ENCODE data around the gene MB21D2.

GRCh38 chr3:192747746-192748145, 169.9 kb downstream of the MB21D2 start:
- TF ChIP-seq EZH2 (IDR thresholded peaks at IDR 0.05; ENCODE audit: low read length, unreplicated experiment): no peak
- no peak for TF ChIP-seq CTCF (conservative IDR thresholded peaks at IDR 0.05; ENCODE audit: low read depth, low read length)
